Endodermal cell (in vitro differentiated cells): Measurements from ENCODE around the gene RHBDF1. TPM values are rescaled to one million over a fixed set of nuclear protein-coding genes. Genes with fewer than 3 reads are reported as not detected.

Source experiments
- DNase-seq: peaks from one replicate; pipeline ENCODE4 v3.0.0-alpha.2; 2017
- H3K27ac ChIP-seq: 2 replicates; pipeline ENCODE4 v1.5.1; 2013; ENCODE audit warnings: mild to moderate bottlenecking, low read depth, low read length, moderate library complexity
- H3K27me3 ChIP-seq: 2 replicates; pipeline ENCODE4 v1.6.1; 2013; ENCODE audit warnings: mild to moderate bottlenecking, low read length, moderate library complexity; ENCODE audit not compliant: insufficient read depth, control insufficient read depth, poor library complexity, severe bottlenecking
- H3K36me3 ChIP-seq: 2 replicates; pipeline ENCODE4 v1.7.0; 2013; ENCODE audit warnings: mild to moderate bottlenecking, low read length, moderate library complexity; ENCODE audit not compliant: control insufficient read depth, insufficient read depth
- H3K4me1 ChIP-seq: one replicate; pipeline ENCODE4 v1.7.0; 2013; ENCODE audit warnings: low read length; ENCODE audit not compliant: control insufficient read depth, insufficient read depth
- H3K4me3 ChIP-seq: 2 replicates; pipeline ENCODE4 v1.5.1; 2013; ENCODE audit warnings: mild to moderate bottlenecking, low read length, moderate library complexity
- H3K9ac ChIP-seq: 2 replicates; pipeline ENCODE4 v1.6.1; 2013; ENCODE audit warnings: mild to moderate bottlenecking, low read length, moderate library complexity; ENCODE audit not compliant: poor library complexity, severe bottlenecking; ENCODE audit errors: extremely low read depth
- H3K9me3 ChIP-seq: 2 replicates; pipeline ENCODE4 v1.6.1; 2013; ENCODE audit warnings: mild to moderate bottlenecking, low read length, moderate library complexity; ENCODE audit not compliant: control insufficient read depth
- H3K27ac Mint-ChIP-seq: 2 replicates; pipeline ENCODE4 v1.8.0; 2020; ENCODE audit warnings: mixed read lengths
- H3K27me3 Mint-ChIP-seq: 2 replicates; pipeline ENCODE4 v1.8.0; 2021; ENCODE audit warnings: mild to moderate bottlenecking, mixed read lengths; ENCODE audit not compliant: insufficient read depth
- H3K36me3 Mint-ChIP-seq: 2 replicates; pipeline ENCODE4 v1.8.0; 2020; ENCODE audit warnings: low read depth, mixed read lengths
- H3K4me1 Mint-ChIP-seq: 2 replicates; pipeline ENCODE4 v1.8.0; 2020; ENCODE audit warnings: mixed read lengths
- H3K4me3 Mint-ChIP-seq: 2 replicates; pipeline ENCODE4 v1.8.0; 2020; ENCODE audit warnings: mild to moderate bottlenecking, moderate library complexity, mixed read lengths
- H3K9me3 Mint-ChIP-seq: 2 replicates; pipeline ENCODE4 v1.8.0; 2020; ENCODE audit warnings: mild to moderate bottlenecking, mixed read lengths
- WGBS, 2 experiments: methylation state at CpG; one replicate each; pipeline versions ENCODE4 v1.1.5 to v1.1.7; 2013; ENCODE audit warnings: missing lambda C conversion rate in 2 of 2, mixed read lengths in 1 of 2; ENCODE audit not compliant: insufficient coverage in 1 of 2, insufficient read length in 1 of 2; 5-methylcytosine and 5-hydroxymethylcytosine counted together
- total RNA-seq, 2 donors: library from RNA; stranded (reverse); fragmentation: NEBNext Ultra II Directional in 1 of 2; extraction: Animal tissue kit (Norgen Biotek cat#: 25700) in 1 of 2; gene quantifications; 2 replicates in 1 of 2; 3 replicates in 1 of 2; pipeline ENCODE4 v1.2.1, GENCODE V29; 2021
- TF ChIP-seq, protein P1 (sequence below): fragments of 200-600 bp; sonication (generic); conservative IDR thresholded peaks from 2 replicates; pipeline ENCODE4 v1.5.0; 2021; ENCODE audit warnings: antibody characterized with exemption, mild to moderate bottlenecking

The RHBDF1 gene
- total RNA-seq, 2 donors from 2014 or later = 70.7 to 76.4 TPM

DNA sequence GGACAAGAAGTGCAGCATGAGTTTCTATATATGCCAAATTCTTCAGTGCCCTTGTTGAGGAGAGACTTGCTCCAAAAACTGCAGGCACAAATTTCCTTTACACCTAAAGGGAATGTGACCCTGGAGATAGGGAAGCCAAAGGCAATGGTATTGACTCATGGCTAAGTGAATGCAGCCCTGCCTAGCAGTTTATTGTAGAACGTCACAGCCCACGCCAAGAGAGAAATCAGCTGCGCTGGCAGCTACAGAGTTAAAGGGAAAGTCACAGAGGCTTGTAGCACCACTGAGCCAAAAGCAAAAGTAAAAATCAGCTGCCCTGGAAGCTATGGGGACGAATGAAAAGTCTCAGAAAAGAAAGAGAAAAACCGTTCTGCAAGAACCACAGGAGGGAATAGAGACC is 29.1 kb downstream of the RHBDF1 start:
- peaks cover 73% of the 10 kb centered on the region for H3K36me3 Mint-ChIP-seq
- no peak for DNase-seq

GRCh38 chr16:42691-43090 is 29.7 kb downstream of the RHBDF1 start:
- WGBS, 2 experiments = 92 to 100% methylated on average over 3 to 4 of the region's 4 CpGs
- Mint-ChIP-seq H3K4me1 (no peaks in the 10 kb centered on the region), H3K27ac (no peak overlapping the region), H3K36me3 (peaks cover 73% of the 10 kb centered on the region), H3K4me3 (no peak overlapping the region), H3K27me3 (no peaks in the 10 kb centered on the region), H3K9me3 (peaks cover 30% of the 10 kb centered on the region)
- Histone ChIP-seq H3K9ac (no peak overlapping the region), H3K27me3 (no peaks in the 10 kb centered on the region), H3K4me3 (no peak overlapping the region), H3K36me3 (peaks cover 49% of the 10 kb centered on the region), H3K4me1 (no peaks in the 10 kb centered on the region), H3K9me3 (peaks cover 22% of the 10 kb centered on the region), H3K27ac (no peak overlapping the region)
- DNase-seq = no peak
- TF ChIP-seq, protein P1, sequence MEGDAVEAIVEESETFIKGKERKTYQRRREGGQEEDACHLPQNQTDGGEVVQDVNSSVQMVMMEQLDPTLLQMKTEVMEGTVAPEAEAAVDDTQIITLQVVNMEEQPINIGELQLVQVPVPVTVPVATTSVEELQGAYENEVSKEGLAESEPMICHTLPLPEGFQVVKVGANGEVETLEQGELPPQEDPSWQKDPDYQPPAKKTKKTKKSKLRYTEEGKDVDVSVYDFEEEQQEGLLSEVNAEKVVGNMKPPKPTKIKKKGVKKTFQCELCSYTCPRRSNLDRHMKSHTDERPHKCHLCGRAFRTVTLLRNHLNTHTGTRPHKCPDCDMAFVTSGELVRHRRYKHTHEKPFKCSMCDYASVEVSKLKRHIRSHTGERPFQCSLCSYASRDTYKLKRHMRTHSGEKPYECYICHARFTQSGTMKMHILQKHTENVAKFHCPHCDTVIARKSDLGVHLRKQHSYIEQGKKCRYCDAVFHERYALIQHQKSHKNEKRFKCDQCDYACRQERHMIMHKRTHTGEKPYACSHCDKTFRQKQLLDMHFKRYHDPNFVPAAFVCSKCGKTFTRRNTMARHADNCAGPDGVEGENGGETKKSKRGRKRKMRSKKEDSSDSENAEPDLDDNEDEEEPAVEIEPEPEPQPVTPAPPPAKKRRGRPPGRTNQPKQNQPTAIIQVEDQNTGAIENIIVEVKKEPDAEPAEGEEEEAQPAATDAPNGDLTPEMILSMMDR = no peak

More for the DNA sequence above, 29.1 kb downstream of the RHBDF1 start:
- Histone ChIP-seq H3K27me3 (no peaks in the 10 kb centered on the region), H3K36me3 (peaks cover 52% of the 10 kb centered on the region), H3K9ac (no peak overlapping the region), H3K27ac (no peak overlapping the region), H3K9me3 (peaks cover 22% of the 10 kb centered on the region), H3K4me1 (no peaks in the 10 kb centered on the region), H3K4me3 (no peak overlapping the region)
- Mint-ChIP-seq H3K4me1 (no peaks in the 10 kb centered on the region), H3K27ac (no peak overlapping the region), H3K4me3 (no peak overlapping the region), H3K9me3 (peaks cover 30% of the 10 kb centered on the region), H3K27me3 (no peaks in the 10 kb centered on the region)
- 82 to 83% methylated on average over 4 to 5 of the region's 5 CpGs for WGBS, 2 experiments
- TF ChIP-seq, protein P1 = no peak

DNA sequence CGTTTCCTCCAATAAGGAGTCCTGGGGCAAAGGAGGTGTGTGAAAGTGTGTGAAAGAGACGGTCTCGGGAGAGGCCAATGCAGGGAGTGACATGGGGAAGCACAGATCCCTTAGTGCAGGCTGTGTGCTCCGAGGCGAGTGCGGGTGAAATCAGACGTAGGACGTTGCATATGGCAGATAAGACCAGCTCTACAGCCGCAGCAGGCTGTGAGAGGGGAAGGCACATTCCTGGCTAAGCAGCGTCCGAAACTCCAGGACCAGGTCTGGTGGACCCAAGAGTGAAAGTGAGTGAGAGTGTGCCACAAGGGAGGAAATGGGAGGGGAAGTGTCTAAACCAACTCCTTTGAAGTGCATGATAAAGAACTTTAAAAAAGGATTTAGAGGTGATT is 30.4 kb downstream of the RHBDF1 start:
- Histone ChIP-seq H3K36me3 (peaks cover 46% of the 10 kb centered on the region), H3K4me1 (no peaks in the 10 kb centered on the region), H3K9me3 (peaks cover 22% of the 10 kb centered on the region), H3K27ac (no peak overlapping the region), H3K4me3 (no peak overlapping the region), H3K27me3 (no peaks in the 10 kb centered on the region), H3K9ac (no peak overlapping the region)
- TF ChIP-seq, protein P1 = no peak
- H3K9me3 Mint-ChIP-seq = peaks cover 30% of the 10 kb centered on the region
- H3K27me3 Mint-ChIP-seq = no peaks in the 10 kb centered on the region
- DNase-seq = no peak
- H3K4me3 Mint-ChIP-seq = no peak overlapping the region
- no peak overlapping the region for H3K27ac Mint-ChIP-seq
- 86 to 92% methylated on average over 11 of the region's 11 CpGs for WGBS, 2 experiments
- peaks cover 68% of the 10 kb centered on the region for H3K36me3 Mint-ChIP-seq
- no peaks in the 10 kb centered on the region for H3K4me1 Mint-ChIP-seq
